Esophagus muscularis mucosa (tissue), 4 donors: Measurements from ENCODE around the gene HNRNPU. TPM values are rescaled to one million over a fixed set of nuclear protein-coding genes. Genes with fewer than 3 reads are reported as not detected.

Experiments
- DNase-seq: peaks from one replicate; pipeline ENCODE4 v3.0.0-alpha.2; 2017; ENCODE audit errors: extremely low spot score
- H3K27ac ChIP-seq, 4 donors: fragments of 200-600 bp; sonication (generic); replicated peaks in 1 of 4; 1 replicate in 3 of 4; 2 replicates in 1 of 4; pipeline ENCODE4 v1.5.1; 2016 to 2019; ENCODE audit warnings: mild to moderate bottlenecking in 1 of 4
- H3K27me3 ChIP-seq, 4 donors: fragments of 200-600 bp; sonication (generic); one replicate each; pipeline versions ENCODE4 v1.5.1 to v1.6.0; 2016 to 2019
- H3K36me3 ChIP-seq, 4 donors: fragments of 200-600 bp; sonication (generic); one replicate each; pipeline ENCODE4 v1.5.1; 2016 to 2019
- H3K4me1 ChIP-seq, 4 donors: fragments of 200-600 bp; sonication (generic); one replicate each; pipeline ENCODE4 v1.5.1; 2016 to 2019
- H3K4me3 ChIP-seq, 4 donors: fragments of 200-600 bp; sonication (generic); 1 replicate in 2 of 4; 2 replicates in 2 of 4; pipeline ENCODE4 v1.5.1; 2016 to 2019; ENCODE audit warnings: mild to moderate bottlenecking in 4 of 4, moderate library complexity in 1 of 4
- H3K9me3 ChIP-seq, 4 donors: fragments of 200-600 bp; sonication (generic); 1 replicate in 3 of 4; 2 replicates in 1 of 4; pipeline ENCODE4 v1.5.1; 2016 to 2019
- CTCF ChIP-seq, 3 experiments: fragments of 200-600 bp in 2 of 3; fragments of 450-650 bp in 1 of 3; sonication (generic) in 2 of 3; IDR thresholded peaks; one replicate each; pipeline ENCODE4 v1.5.1; 2017 to 2019; ENCODE audit warnings: antibody characterized with exemption in 3 of 3, mild to moderate bottlenecking in 2 of 3, moderate library complexity in 1 of 3
- EP300 ChIP-seq: sonication (generic); formaldehyde crosslinking; IDR thresholded peaks from one replicate; pipeline ENCODE4 v1.6.1; 2017; ENCODE audit warnings: antibody characterized with exemption
- POLR2A ChIP-seq: fragments of 450-650 bp; IDR thresholded peaks from one replicate; pipeline ENCODE4 v1.6.1; 2017; ENCODE audit warnings: antibody characterized with exemption, moderate library complexity, mild to moderate bottlenecking, low read depth
- POLR2AphosphoS5 ChIP-seq, 2 donors: sonication (generic); formaldehyde crosslinking; IDR thresholded peaks; one replicate each; pipeline ENCODE4 v1.6.1; 2017; ENCODE audit warnings: antibody characterized with exemption in 2 of 2
- WGBS: methylation state at CpG from one replicate; pipeline ENCODE4 v1.1.5; 2018; 5-methylcytosine and 5-hydroxymethylcytosine counted together
- intact Hi-C: fragments of 100-400 bp; cut with DNase I; formaldehyde crosslinking; loops from one replicate; pipeline ENCODE4 v1.15.1; 2023
- total RNA-seq, 4 donors: library from RNA; depleted of rRNA; stranded (reverse); fragments of >200 nt; gene quantifications; one replicate each; pipeline versions ENCODE4 v1.1.0 to v1.2.1, GENCODE V29; 2016

Gene HNRNPU
- 100 to 1,000 TPM; 255 to 306 (median 279) TPM for total RNA-seq

GRCh38 chr1:244864253-244865027 is at the start of gene HNRNPU:
Gene HNRNPU (minus strand): TSS chr1:244864543. CDS start chr1:244864307, 236 bp downstream.
- no peaks in the 10 kb centered on the region for H3K9me3 ChIP-seq
- peak within 1 kb of the TSS; percentile 100 for H3K27ac ChIP-seq
- under 1% methylated on average over 29 of the region's 71 CpGs for WGBS

GRCh38 chr1:244913806-244914205 is 49.5 kb upstream of the HNRNPU start:
- intact Hi-C loops = no loop called here
- WGBS = 90% methylated on average over 15 of the region's 15 CpGs
- DNase-seq = no peak
- no peak for TF ChIP-seq POLR2AphosphoS5 (IDR thresholded peaks at IDR 0.05)
- no peak for TF ChIP-seq CTCF (IDR thresholded peaks at IDR 0.05)
- no peak for TF ChIP-seq POLR2A
- TF ChIP-seq EP300 = no peak
- Histone ChIP-seq H3K4me1 (peaks cover 0 to 6% (median under 1%) of the 10 kb centered on the region in 4 donors), H3K27ac (no peak overlapping the region), H3K4me3 (no peak overlapping the region), H3K36me3 (no peaks in the 10 kb centered on the region), H3K27me3 (no peaks in the 10 kb centered on the region), H3K9me3 (no peaks in the 10 kb centered on the region)

More at GRCh38 chr1:244864253-244865027, at the start of gene HNRNPU:
- TF ChIP-seq POLR2AphosphoS5 (IDR thresholded peaks at IDR 0.05) = peak; percentile 100
- TF ChIP-seq CTCF (IDR thresholded peaks at IDR 0.05) = peak in 2 of 3 experiments; percentile 27 to 36
- TF ChIP-seq POLR2A = peak; percentile 97
- TF ChIP-seq EP300 = peak; percentile 90
- Histone ChIP-seq H3K4me3 (peak within 1 kb of the TSS; percentile 97 to 100 (median 99)), H3K36me3 (peaks cover 7 to 32% (median 14%) of the 10 kb centered on the region in 4 donors), H3K27me3 (no peaks in the 10 kb centered on the region), H3K4me1 (peaks cover 30 to 48% (median 44%) of the 10 kb centered on the region in 4 donors)
- peak; percentile 98 for DNase-seq
- intact Hi-C loops = loop anchor here (1.0 to 5.0 kb wide), 3 partner anchors 29 to 178 kb away; partner anchors contain the start of gene COX20

GRCh38 chr1:244904119-244904518 is 39.8 kb upstream of the HNRNPU start:
- Histone ChIP-seq H3K4me3 (no peak overlapping the region), H3K4me1 (peaks cover 0 to 4% (median 2%) of the 10 kb centered on the region in 4 donors), H3K27ac (no peak overlapping the region), H3K27me3 (no peaks in the 10 kb centered on the region), H3K9me3 (no peaks in the 10 kb centered on the region), H3K36me3 (no peaks in the 10 kb centered on the region)
- DNase-seq = no peak
- intact Hi-C loops = no loop called here
- 83% methylated on average over 3 of the region's 3 CpGs for WGBS
- TF ChIP-seq POLR2A = no peak
- no peak for TF ChIP-seq CTCF (IDR thresholded peaks at IDR 0.05)
- TF ChIP-seq EP300 = no peak
- no peak for TF ChIP-seq POLR2AphosphoS5 (IDR thresholded peaks at IDR 0.05)

GRCh38 chr1:244901400-244902015 is 37.2 kb upstream of the HNRNPU start:
- intact Hi-C loops = no loop called here
- no peaks in the 10 kb centered on the region for H3K9me3 ChIP-seq
- H3K27me3 ChIP-seq = no peaks in the 10 kb centered on the region
- WGBS = 84% methylated on average over 6 of the region's 6 CpGs
- H3K36me3 ChIP-seq = no peaks in the 10 kb centered on the region
- H3K27ac ChIP-seq = no peak overlapping the region
- H3K4me3 ChIP-seq = no peak overlapping the region
- peaks cover 0 to 4% (median 2%) of the 10 kb centered on the region in 4 donors for H3K4me1 ChIP-seq
- TF ChIP-seq CTCF (IDR thresholded peaks at IDR 0.05) (no peak), EP300 (no peak), POLR2A (no peak), POLR2AphosphoS5 (IDR thresholded peaks at IDR 0.05) (no peak)
- no peak for DNase-seq
